Epithelial cell of proximal tubule (primary cell): ENCODE data around the gene MTRF1. TPM values are rescaled to one million over a fixed set of nuclear protein-coding genes. Genes with fewer than 3 reads are reported as not detected.

ENCODE experiments used
- DNase-seq: peaks from one replicate; pipeline ENCODE4 v3.0.0-alpha.2; 2011; ENCODE audit warnings: low read depth
- H3K4me3 ChIP-seq: 2 replicates; pipeline ENCODE4 v1.5.1; 2011; ENCODE audit warnings: low read depth, mild to moderate bottlenecking, low read length
- CTCF ChIP-seq: conservative IDR thresholded peaks from 2 replicates; pipeline ENCODE4 v1.5.1; 2012; ENCODE audit warnings: low read depth, mild to moderate bottlenecking, low read length
- total RNA-seq: library from RNA; depleted of rRNA; stranded (reverse); fragments of >200 nt; gene quantifications from 2 replicates; pipeline ENCODE4 v1.2.3, GENCODE V29; 2015

The MTRF1 gene
- total RNA-seq, 1 donor from 2014 or later: 6.9 TPM

GRCh38 chr13:41306271-41307145, 43.1 kb upstream of the MTRF1 start:
- no peak for TF ChIP-seq CTCF
- H3K4me3 ChIP-seq: no peak overlapping the region
- DNase-seq: no peak

GRCh38 chr13:41304551-41304950, 41.2 kb upstream of the MTRF1 start:
- TF ChIP-seq CTCF: no peak
- H3K4me3 ChIP-seq: no peak overlapping the region
- no peak for DNase-seq

GRCh38 chr13:41302743-41303142, 39.4 kb upstream of the MTRF1 start:
- TF ChIP-seq CTCF: no peak
- H3K4me3 ChIP-seq: no peak overlapping the region
- no peak for DNase-seq

GRCh38 chr13:41299316-41300094, 36.1 kb upstream of the MTRF1 start:
- H3K4me3 ChIP-seq: no peak overlapping the region
- DNase-seq: no peak
- TF ChIP-seq CTCF: no peak

GRCh38 chr13:41296879-41297646, 33.7 kb upstream of the MTRF1 start:
- TF ChIP-seq CTCF: no peak
- no peak overlapping the region for H3K4me3 ChIP-seq
- DNase-seq: no peak

- no peak for TF ChIP-seq CTCF
- no peak for DNase-seq
- H3K4me3 ChIP-seq: no peak overlapping the region
Observed at GRCh38 chr13:41295973-41296372, 32.6 kb upstream of the MTRF1 start.
